Activated CD4-positive, alpha-beta T cell treated with anti-CD3 and anti-CD28 coated beads, Interleukin-2, amount 10 ng/mL, durations not matched to agents 24 days and 14 days (primary cell): Measurements from ENCODE around the gene WNT10A. TPM values are rescaled to one million over a fixed set of nuclear protein-coding genes. Genes with fewer than 3 reads are reported as not detected.

Experiments
- DNase-seq: peaks from one replicate; pipeline ENCODE4 v3.0.0; 2022
- H3K27ac Mint-ChIP-seq: one replicate; pipeline ENCODE4 v1.8.0; 2022; ENCODE audit warnings: mild to moderate bottlenecking, mixed read lengths
- H3K27me3 Mint-ChIP-seq: one replicate; pipeline ENCODE4 v1.8.0; 2022; ENCODE audit warnings: mixed read lengths
- H3K36me3 Mint-ChIP-seq: one replicate; pipeline ENCODE4 v1.8.0; 2022; ENCODE audit warnings: low read depth, mild to moderate bottlenecking, mixed read lengths
- H3K4me1 Mint-ChIP-seq: one replicate; pipeline ENCODE4 v1.8.0; 2021; ENCODE audit warnings: mixed read lengths
- H3K4me3 Mint-ChIP-seq: one replicate; pipeline ENCODE4 v1.8.0; 2022; ENCODE audit warnings: mild to moderate bottlenecking, moderate library complexity, mixed read lengths
- H3K9me3 Mint-ChIP-seq: one replicate; pipeline ENCODE4 v1.8.0; 2021; ENCODE audit warnings: mixed read lengths
- intact Hi-C: fragments of 100-400 bp; cut with micrococcal nuclease; formaldehyde crosslinking; loops from one replicate; pipeline ENCODE4 v1.15.1; 2023
- total RNA-seq: library from RNA; stranded (reverse); gene quantifications from 2 replicates; pipeline ENCODE4 v1.2.3, GENCODE V29; 2022

WNT10A gene
- total RNA-seq, 1 donor from 2014 or later, result 0.12 TPM

DNA sequence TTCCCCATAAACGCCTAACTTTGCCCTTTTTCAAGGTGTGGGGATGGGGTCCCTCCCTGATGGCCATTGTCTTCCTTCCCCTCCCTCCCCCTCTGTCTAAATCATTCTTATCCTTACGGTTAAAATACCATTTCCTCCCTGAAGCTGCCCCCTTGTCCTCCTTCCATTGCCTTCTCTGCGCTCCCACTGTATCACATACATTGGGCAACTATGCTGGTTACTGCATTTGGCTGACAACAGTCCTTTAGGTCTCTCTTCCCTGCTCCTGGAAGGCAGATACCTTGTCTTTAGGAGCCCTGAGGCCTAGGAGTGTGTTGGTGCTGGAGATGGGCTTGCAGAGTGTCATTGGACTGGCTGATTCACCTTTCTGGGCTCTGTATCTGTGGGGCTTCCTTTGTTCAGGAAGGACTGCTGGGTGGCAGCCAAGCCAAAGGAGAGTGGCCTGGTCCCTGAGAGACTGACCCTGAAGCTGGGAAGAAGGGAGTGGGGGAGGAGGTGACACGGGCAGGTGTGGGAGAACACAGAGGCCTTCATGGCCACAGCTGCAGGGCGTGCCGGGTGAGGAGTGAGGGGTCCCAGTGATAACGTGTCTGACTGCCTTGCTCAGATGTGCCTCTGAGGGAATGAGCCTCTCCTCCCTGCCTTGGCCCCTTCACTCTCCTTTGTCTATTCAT, 18.9 kb upstream of the WNT10A start:
- no peak overlapping the region for H3K4me3 Mint-ChIP-seq
- intact Hi-C loops, result no loop called here

DNA sequence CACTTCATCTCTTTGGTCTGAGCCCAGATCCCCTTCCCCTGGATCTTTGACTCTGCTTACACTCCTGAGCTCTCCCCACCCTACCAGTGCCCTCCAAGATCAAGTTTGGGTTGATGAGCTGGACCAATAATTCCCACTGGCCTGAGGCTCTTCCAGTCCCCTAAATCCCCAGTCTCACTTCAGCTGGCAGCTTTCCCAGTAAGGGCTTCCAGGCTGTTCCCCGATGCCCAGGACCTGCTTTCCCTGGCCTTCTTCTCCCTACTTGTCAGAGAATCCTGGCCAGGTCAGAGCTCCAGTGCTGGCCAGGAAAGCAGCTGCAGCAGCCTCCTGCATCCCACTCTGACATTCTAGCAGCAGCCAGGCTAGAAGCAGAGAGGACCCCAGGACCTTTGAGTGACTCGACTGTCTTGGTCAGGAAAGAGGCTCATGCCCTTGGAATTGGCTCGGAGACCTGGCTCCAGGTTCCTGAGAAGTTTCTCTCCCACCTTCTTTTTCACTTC, 17.6 kb upstream of the WNT10A start:
- peaks cover 6% of the 10 kb centered on the region for H3K4me1 Mint-ChIP-seq
- no peaks in the 10 kb centered on the region for H3K36me3 Mint-ChIP-seq
- H3K9me3 Mint-ChIP-seq, result no peaks in the 10 kb centered on the region
- no peak for DNase-seq
- H3K4me3 Mint-ChIP-seq, result no peak overlapping the region
- no peak overlapping the region for H3K27ac Mint-ChIP-seq
- peaks cover 64% of the 10 kb centered on the region for H3K27me3 Mint-ChIP-seq
- intact Hi-C loops, result no loop called here

More for the DNA sequence above, 18.9 kb upstream of the WNT10A start:
- peaks cover 6% of the 10 kb centered on the region for H3K4me1 Mint-ChIP-seq
- no peak for DNase-seq
- H3K36me3 Mint-ChIP-seq, result no peaks in the 10 kb centered on the region
- H3K27me3 Mint-ChIP-seq, result peaks cover 65% of the 10 kb centered on the region
- H3K27ac Mint-ChIP-seq, result no peak overlapping the region
- no peaks in the 10 kb centered on the region for H3K9me3 Mint-ChIP-seq

DNA sequence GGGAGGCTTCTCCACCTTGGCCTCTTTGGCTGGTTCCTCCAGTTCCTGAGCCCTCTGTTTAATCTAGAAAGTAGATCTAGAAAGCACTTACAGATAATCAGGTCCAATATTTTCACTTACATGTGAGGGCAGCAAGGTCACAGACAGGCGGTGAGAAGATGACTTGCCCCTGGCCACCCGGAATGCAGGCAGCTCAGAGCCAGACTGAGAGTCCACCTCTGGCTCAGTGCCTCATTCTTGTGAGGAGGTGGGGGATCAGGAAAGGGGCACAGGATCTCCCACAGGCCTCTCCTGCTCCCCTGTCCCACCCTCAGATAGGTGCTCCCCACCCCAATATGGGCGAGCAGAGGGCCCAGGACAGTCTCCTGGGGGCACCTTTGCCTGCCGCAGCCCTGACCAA, 15.3 kb upstream of the WNT10A start:
- no peaks in the 10 kb centered on the region for H3K9me3 Mint-ChIP-seq
- H3K4me3 Mint-ChIP-seq, result no peak overlapping the region
- peaks cover 3% of the 10 kb centered on the region for H3K4me1 Mint-ChIP-seq
- no peaks in the 10 kb centered on the region for H3K36me3 Mint-ChIP-seq
- intact Hi-C loops, result no loop called here
- no peak for DNase-seq
- no peak overlapping the region for H3K27ac Mint-ChIP-seq
- H3K27me3 Mint-ChIP-seq, result peaks cover 71% of the 10 kb centered on the region

DNA sequence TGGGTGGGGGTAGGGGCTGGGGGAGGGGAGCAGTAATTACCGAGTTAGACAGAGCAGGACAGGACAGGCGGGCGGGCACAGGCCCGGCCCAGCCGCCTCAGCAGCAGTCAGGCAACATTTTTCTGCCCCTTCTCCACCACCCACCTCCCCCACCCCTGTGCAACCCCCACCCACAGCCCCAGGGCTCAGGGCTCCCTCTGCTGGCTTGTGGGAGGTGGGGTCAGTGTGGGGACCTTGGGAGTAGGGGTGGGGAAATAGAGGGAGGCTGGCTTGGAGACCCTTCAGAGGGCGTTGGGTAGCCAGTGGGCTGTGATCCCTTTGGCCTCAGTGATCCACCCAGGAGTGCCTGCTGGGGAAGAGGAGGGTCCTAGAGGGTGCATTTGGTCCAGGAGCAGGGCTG, 14.7 kb upstream of the WNT10A start:
- H3K9me3 Mint-ChIP-seq, result no peaks in the 10 kb centered on the region
- peaks cover 72% of the 10 kb centered on the region for H3K27me3 Mint-ChIP-seq
- H3K4me1 Mint-ChIP-seq, result peaks cover 1% of the 10 kb centered on the region
- no peak for DNase-seq
- no peaks in the 10 kb centered on the region for H3K36me3 Mint-ChIP-seq
- no peak overlapping the region for H3K4me3 Mint-ChIP-seq
- intact Hi-C loops, result no loop called here
- no peak overlapping the region for H3K27ac Mint-ChIP-seq

DNA sequence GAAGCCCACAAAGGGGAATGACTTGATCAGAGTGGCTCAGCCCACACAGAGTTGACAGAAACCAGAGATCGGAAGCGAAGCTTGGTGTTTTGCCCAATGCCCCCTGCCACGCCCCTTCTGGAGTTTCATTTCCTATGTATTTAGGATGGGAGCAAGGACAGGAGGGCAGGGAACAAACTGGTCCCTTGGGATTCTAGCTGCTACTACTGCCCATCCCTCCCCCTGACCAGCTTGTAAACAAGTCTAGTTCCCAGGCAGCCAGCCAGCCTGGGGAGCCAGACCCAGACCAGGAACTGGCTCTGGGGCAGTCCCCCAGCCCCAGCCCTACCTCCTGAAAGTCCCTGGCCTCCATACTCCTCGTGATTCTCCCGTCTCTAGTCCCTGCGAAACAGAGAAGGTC, 12.8 kb upstream of the WNT10A start:
- DNase-seq, result no peak
- no peaks in the 10 kb centered on the region for H3K9me3 Mint-ChIP-seq
- H3K27me3 Mint-ChIP-seq, result peaks cover 74% of the 10 kb centered on the region
- H3K4me1 Mint-ChIP-seq, result peaks cover 6% of the 10 kb centered on the region
- no peaks in the 10 kb centered on the region for H3K36me3 Mint-ChIP-seq
- no peak overlapping the region for H3K4me3 Mint-ChIP-seq
- intact Hi-C loops, result no loop called here
- H3K27ac Mint-ChIP-seq, result no peak overlapping the region

DNA sequence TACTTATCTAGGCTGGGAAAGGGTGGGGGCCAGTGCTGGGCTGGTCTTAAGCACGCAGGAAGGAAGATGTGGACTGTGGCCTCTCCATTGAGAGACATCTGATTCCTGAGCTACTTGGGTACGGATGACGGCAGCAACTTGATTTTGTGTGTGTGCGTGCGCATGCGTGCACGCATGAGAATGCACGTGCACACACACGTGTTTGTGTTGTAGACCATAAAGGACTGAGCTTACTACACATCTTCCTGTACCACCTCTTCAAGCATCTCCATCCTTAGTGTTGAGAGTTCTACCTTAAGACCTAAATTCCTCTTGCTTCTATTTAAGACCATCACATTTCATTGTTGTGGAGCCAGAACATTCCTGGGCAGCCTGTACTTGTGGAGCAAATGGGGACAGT, 11.6 kb upstream of the WNT10A start:
- intact Hi-C loops, result no loop called here
- H3K27ac Mint-ChIP-seq, result no peak overlapping the region
- peaks cover 9% of the 10 kb centered on the region for H3K4me1 Mint-ChIP-seq
- no peak overlapping the region for H3K4me3 Mint-ChIP-seq
- H3K9me3 Mint-ChIP-seq, result no peaks in the 10 kb centered on the region
- DNase-seq, result no peak
- H3K36me3 Mint-ChIP-seq, result no peaks in the 10 kb centered on the region
- peaks cover 69% of the 10 kb centered on the region for H3K27me3 Mint-ChIP-seq

DNA sequence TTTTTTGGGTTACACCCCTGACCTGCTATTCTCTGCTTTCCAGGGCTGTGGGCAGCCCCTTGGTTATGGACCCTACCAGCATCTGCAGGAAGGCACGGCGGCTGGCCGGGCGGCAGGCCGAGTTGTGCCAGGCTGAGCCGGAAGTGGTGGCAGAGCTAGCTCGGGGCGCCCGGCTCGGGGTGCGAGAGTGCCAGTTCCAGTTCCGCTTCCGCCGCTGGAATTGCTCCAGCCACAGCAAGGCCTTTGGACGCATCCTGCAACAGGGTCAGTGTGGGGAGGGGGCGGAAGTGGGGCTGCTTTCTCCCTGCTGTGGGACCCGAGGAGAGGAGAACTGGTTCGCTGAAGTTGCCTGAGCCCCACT, 9.7 kb upstream of the WNT10A start:
- H3K27ac Mint-ChIP-seq, result no peak overlapping the region
- peaks cover 81% of the 10 kb centered on the region for H3K27me3 Mint-ChIP-seq
- H3K36me3 Mint-ChIP-seq, result no peaks in the 10 kb centered on the region
- peaks cover 9% of the 10 kb centered on the region for H3K4me1 Mint-ChIP-seq
- H3K4me3 Mint-ChIP-seq, result no peak overlapping the region
- H3K9me3 Mint-ChIP-seq, result no peaks in the 10 kb centered on the region
- intact Hi-C loops, result loop anchor here (5.0 kb wide), 1 partner anchor 111 kb away; no protein-coding TSS in a partner anchor
- DNase-seq, result no peak

DNA sequence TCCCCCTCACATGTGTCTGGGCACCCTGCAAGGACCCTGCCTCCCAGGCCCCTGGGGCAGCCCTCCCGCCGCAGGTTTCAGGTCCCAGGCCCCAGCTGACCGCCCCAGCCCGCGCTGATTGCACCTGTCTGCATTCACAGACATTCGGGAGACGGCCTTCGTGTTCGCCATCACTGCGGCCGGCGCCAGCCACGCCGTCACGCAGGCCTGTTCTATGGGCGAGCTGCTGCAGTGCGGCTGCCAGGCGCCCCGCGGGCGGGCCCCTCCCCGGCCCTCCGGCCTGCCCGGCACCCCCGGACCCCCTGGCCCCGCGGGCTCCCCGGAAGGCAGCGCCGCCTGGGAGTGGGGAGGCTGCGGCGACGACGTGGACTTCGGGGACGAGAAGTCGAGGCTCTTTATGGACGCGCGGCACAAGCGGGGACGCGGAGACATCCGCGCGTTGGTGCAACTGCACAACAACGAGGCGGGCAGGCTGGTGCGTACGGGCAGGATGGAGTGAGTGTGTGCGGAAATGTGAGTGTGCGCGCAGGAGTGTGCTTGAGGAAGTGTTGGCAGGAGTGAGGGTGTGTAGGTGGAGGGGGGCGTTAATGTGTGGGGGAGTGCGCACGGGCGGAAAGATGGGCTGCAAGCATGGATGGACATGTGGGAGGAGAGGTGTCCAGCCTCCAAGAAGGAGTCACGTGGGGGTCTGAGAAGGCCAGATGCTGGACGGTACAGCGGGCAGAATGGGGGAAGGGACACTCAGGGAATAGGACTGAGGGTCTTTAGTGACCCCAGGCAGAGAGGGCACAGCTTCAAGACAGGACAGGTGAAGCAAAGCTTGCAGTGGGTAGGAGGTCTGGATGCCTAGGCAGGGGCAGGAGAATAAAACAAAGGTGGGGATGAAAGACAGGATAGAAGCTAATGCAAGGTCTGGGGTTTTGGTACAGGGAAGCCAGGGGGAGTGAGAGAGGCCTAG, 9.0 kb upstream of the WNT10A start:
- Mint-ChIP-seq H3K27ac (peak overlapping the region; percentile 49), H3K27me3 (peaks cover 81% of the 10 kb centered on the region), H3K9me3 (no peaks in the 10 kb centered on the region), H3K4me1 (peaks cover 9% of the 10 kb centered on the region), H3K4me3 (peak overlapping the region; percentile 37), H3K36me3 (no peaks in the 10 kb centered on the region)
- no peak for DNase-seq
- intact Hi-C loops, result loop anchor here (5.0 kb wide), 1 partner anchor 111 kb away; no protein-coding TSS in a partner anchor

DNA sequence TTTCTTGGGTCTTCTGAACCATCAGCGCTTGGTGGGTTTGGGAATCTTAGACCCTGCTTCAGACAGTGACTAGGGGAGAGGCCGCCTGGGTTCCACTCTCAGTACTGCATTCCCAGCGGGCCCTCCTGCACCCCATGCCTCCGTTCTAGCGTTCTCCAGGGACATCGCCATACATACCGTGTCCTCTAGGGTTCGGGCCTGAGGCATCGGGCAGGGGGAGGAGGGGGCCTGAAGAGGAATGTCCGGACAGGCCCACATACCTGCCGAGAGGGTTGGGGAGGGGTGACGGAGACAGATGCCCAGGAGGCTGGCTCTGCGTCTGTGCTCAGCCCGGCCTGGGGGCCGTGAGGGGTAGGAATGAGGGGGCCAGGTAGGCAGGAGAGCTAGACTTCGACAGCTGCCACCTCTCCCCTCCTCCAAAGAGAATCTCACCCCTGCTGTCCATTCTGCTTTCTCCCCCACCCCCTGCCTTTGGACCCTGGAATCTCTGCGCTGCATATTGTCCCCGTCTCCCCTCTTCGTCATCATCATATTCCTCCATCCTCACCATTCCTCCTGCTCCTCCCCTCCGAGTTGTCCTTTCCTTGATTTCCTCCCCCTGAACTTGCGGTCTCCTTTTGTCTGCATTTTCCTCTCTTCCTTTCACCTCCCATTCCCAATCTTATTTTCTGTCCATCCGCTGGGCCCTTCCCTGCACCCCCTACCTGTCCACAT, 7.8 kb upstream of the WNT10A start:
- Mint-ChIP-seq H3K4me1 (peaks cover 13% of the 10 kb centered on the region), H3K4me3 (no peak overlapping the region), H3K27me3 (peaks cover 78% of the 10 kb centered on the region), H3K9me3 (no peaks in the 10 kb centered on the region), H3K36me3 (no peaks in the 10 kb centered on the region), H3K27ac (no peak overlapping the region)
- intact Hi-C loops, result loop anchor here (5.0 kb wide), 1 partner anchor 109 kb away; no protein-coding TSS in a partner anchor
- no peak for DNase-seq

DNA sequence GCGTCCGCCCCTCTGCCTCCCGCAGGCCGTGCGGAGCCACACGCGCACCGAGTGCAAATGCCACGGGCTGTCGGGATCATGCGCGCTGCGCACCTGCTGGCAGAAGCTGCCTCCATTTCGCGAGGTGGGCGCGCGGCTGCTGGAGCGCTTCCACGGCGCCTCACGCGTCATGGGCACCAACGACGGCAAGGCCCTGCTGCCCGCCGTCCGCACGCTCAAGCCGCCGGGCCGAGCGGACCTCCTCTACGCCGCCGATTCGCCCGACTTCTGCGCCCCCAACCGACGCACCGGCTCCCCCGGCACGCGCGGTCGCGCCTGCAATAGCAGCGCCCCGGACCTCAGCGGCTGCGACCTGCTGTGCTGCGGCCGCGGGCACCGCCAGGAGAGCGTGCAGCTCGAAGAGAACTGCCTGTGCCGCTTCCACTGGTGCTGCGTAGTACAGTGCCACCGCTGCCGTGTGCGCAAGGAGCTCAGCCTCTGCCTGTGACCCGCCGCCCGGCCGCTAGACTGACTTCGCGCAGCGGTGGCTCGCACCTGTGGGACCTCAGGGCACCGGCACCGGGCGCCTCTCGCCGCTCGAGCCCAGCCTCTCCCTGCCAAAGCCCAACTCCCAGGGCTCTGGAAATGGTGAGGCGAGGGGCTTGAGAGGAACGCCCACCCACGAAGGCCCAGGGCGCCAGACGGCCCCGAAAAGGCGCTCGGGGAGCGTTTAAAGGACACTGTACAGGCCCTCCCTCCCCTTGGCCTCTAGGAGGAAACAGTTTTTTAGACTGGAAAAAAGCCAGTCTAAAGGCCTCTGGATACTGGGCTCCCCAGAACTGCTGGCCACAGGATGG, 7.1 kb upstream of the WNT10A start:
- Mint-ChIP-seq H3K27ac (no peak overlapping the region), H3K27me3 (peaks cover 76% of the 10 kb centered on the region), H3K36me3 (no peaks in the 10 kb centered on the region), H3K4me1 (peaks cover 13% of the 10 kb centered on the region), H3K9me3 (no peaks in the 10 kb centered on the region), H3K4me3 (no peak overlapping the region)
- intact Hi-C loops, result loop anchor here (5.0 kb wide), 1 partner anchor 109 kb away; no protein-coding TSS in a partner anchor
- no peak for DNase-seq

DNA sequence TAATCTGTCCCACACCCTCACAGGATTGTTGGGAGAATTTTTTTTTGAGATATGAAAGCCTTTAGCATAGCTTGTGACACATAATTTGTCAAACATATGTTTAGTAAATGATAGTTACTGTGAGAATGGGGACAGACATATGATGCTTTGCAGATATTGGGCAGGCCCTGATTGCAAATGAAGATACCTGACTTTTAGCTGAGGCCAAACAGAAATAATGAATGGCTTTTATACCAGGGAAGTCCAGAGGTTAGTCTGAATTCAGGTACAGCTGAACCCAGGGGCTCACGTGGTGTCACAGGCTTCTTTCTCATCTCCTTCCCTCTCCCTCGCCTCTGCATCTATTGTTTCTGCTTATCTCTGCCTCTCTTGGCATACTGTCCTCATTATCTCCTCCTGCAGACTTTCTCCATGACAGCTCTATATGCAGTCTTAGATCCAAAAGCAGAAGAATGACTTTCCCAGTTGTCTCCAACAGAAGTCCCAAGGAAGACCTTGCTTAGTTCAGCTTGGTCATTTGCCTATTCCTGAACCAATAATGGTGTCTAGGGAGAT, 4.9 kb upstream of the WNT10A start:
- intact Hi-C loops, result loop anchor here (1.0 to 2.0 kb wide), 2 partner anchors 23 kb away; no protein-coding TSS in a partner anchor
- H3K4me1 Mint-ChIP-seq, result peaks cover 24% of the 10 kb centered on the region
- no peak overlapping the region for H3K4me3 Mint-ChIP-seq
- H3K27ac Mint-ChIP-seq, result no peak overlapping the region
- no peaks in the 10 kb centered on the region for H3K9me3 Mint-ChIP-seq
- H3K36me3 Mint-ChIP-seq, result no peaks in the 10 kb centered on the region
- peaks cover 69% of the 10 kb centered on the region for H3K27me3 Mint-ChIP-seq
- no peak for DNase-seq

DNA sequence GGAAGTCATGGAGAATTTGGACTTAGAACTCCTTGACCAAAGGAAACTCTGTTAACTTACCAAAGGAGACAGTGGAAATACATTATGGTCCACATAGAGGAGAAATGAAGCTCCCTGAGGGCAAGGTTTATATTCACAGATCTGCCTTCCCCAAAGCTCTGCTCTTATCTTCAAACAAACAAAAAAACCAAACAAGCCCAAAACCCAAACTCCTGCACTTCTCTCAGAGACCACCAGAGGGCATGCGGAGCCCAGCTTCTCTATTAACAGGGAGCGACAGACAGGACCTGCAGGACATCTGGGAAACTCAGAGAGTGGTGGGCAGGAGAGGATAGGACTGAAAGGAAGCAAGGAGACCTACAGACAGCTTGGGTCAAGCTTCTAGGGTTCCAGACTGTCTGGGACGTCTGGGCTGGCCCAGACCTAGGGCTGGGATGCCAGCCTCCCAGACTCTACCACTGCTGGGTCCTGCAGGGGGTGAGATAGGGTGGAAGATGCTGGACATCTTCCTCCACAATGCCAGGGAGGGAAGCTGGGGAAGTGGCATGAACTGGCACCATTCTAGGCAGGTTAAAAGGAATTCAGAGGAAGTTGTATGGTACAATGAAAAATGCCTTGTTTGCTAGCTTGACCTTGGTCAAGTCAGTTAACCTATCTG, 4.0 kb upstream of the WNT10A start:
- no peak overlapping the region for H3K27ac Mint-ChIP-seq
- no peaks in the 10 kb centered on the region for H3K9me3 Mint-ChIP-seq
- H3K4me3 Mint-ChIP-seq, result no peak overlapping the region
- intact Hi-C loops, result loop anchor here (1.0 to 2.0 kb wide), 2 partner anchors 22 to 24 kb away; no protein-coding TSS in a partner anchor
- peak; percentile 92 for DNase-seq
- H3K27me3 Mint-ChIP-seq, result peaks cover 71% of the 10 kb centered on the region
- H3K4me1 Mint-ChIP-seq, result peaks cover 29% of the 10 kb centered on the region
- no peaks in the 10 kb centered on the region for H3K36me3 Mint-ChIP-seq
